Esophagus (tissue), 2 donors: Measurements from ENCODE around the gene CAMSAP2. TPM values are rescaled to one million over a fixed set of nuclear protein-coding genes. Genes with fewer than 3 reads are reported as not detected.

ENCODE experiments used
- H3K27ac ChIP-seq, 2 donors: one replicate each; pipeline ENCODE4 v1.5.1; 2013; ENCODE audit warnings: low read depth in 2 of 2, mild to moderate bottlenecking in 2 of 2, inconsistent platforms in 1 of 2, low read length in 1 of 2, moderate library complexity in 1 of 2
- H3K27me3 ChIP-seq, 2 donors: one replicate each; pipeline ENCODE4 v1.6.1; 2013; ENCODE audit warnings: low read length in 2 of 2, control low read depth in 1 of 2, mild to moderate bottlenecking in 1 of 2; ENCODE audit not compliant: insufficient read depth in 2 of 2, control insufficient read depth in 1 of 2
- H3K36me3 ChIP-seq, 2 donors: one replicate each; pipeline ENCODE4 v1.6.1; 2013; ENCODE audit warnings: low read length in 1 of 2; ENCODE audit not compliant: control insufficient read depth in 2 of 2, insufficient read depth in 2 of 2
- H3K4me1 ChIP-seq, 2 donors: one replicate each; pipeline ENCODE4 v1.6.1; 2013; ENCODE audit warnings: low read length in 1 of 2; ENCODE audit not compliant: control insufficient read depth in 2 of 2, insufficient read depth in 2 of 2
- H3K4me3 ChIP-seq, 2 donors: one replicate each; pipeline ENCODE4 v1.5.1; 2013; ENCODE audit warnings: low read length in 2 of 2, mild to moderate bottlenecking in 2 of 2, low read depth in 1 of 2, moderate library complexity in 1 of 2
- H3K9me3 ChIP-seq, 2 donors: one replicate each; pipeline ENCODE4 v1.6.1; 2013; ENCODE audit warnings: mild to moderate bottlenecking in 2 of 2, low read depth in 1 of 2, low read length in 1 of 2, moderate library complexity in 1 of 2; ENCODE audit not compliant: control insufficient read depth in 2 of 2, insufficient read depth in 1 of 2
- WGBS, 2 donors: extraction: QIAGEN DNeasy Blood & Tissue Kit; methylation state at CpG; one replicate each; pipeline ENCODE4 v1.1.7; 2013; 5-methylcytosine and 5-hydroxymethylcytosine counted together
- polyA plus RNA-seq, 2 donors: library from polyadenylated mRNA; stranded (reverse); fragments of 200-250 nt; gene quantifications; one replicate each; pipeline ENCODE4 v1.2.3, GENCODE V29; 2013
- donor health status: healthy with polysubstance abuse.
- donor health status: Bipolar disorder and iron deficiency.

Gene CAMSAP2
- polyA plus RNA-seq, 2 donors = 5.4 to 7.2 TPM

GRCh38 chr1:200892546-200892945 is 153.9 kb downstream of the CAMSAP2 start:
- no peaks in the 10 kb centered on the region for H3K27me3 ChIP-seq
- no peaks in the 10 kb centered on the region for H3K9me3 ChIP-seq
- no peak overlapping the region for H3K4me3 ChIP-seq
- H3K4me1 ChIP-seq = peaks cover 10 to 11% of the 10 kb centered on the region in 2 donors
- no peaks in the 10 kb centered on the region for H3K36me3 ChIP-seq
- no peak overlapping the region for H3K27ac ChIP-seq
- 69 to 74% methylated on average over 4 of the region's 4 CpGs for WGBS, 2 donors

DNA sequence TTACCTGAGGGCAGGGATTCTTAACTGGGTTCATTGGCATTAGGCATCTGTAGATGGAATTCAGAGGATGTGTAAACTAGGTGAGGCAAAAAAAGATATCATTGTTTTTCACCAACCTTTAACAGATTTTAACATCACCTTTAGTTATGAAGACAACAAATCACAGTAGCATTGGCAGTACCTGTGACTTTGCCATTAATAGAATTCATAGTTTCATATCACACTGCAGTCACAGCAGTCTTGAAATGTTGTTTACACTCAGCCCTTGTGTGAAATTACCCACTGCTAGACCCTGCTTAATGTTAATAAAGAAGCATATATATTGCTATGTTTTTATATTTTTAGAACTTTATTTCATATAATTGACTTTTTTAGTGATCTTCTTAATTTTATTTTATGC is 154.3 kb downstream of the CAMSAP2 start:
- no peak overlapping the region for H3K4me3 ChIP-seq
- H3K9me3 ChIP-seq = no peaks in the 10 kb centered on the region
- no peak overlapping the region for H3K27ac ChIP-seq
- H3K27me3 ChIP-seq = no peaks in the 10 kb centered on the region
- peaks cover 11% of the 10 kb centered on the region in 2 donors for H3K4me1 ChIP-seq
- H3K36me3 ChIP-seq = no peaks in the 10 kb centered on the region

- peaks cover 12 to 14% of the 10 kb centered on the region in 2 donors for H3K4me1 ChIP-seq
- H3K9me3 ChIP-seq = no peaks in the 10 kb centered on the region
- no peaks in the 10 kb centered on the region for H3K27me3 ChIP-seq
- H3K36me3 ChIP-seq = peaks cover 0 to 4% of the 10 kb centered on the region in 2 donors
- peak overlapping the region in 1 of 2 donors; percentile 5 for H3K27ac ChIP-seq
- H3K4me3 ChIP-seq = no peak overlapping the region
- WGBS, 2 donors = 55 to 58% methylated on average over 6 of the region's 6 CpGs
Observed at GRCh38 chr1:200893411-200893901, 154.8 kb downstream of the CAMSAP2 start.

GRCh38 chr1:200894712-200895442 is 156.2 kb downstream of the CAMSAP2 start, which contains the start of gene INAVA:
TSS of gene INAVA (plus strand) at chr1:200894900. CDS start at chr1:200898401, 3,501 bp downstream.
- WGBS, 2 donors = 58 to 64% methylated on average over 15 of the region's 15 CpGs
- no peaks in the 10 kb centered on the region for H3K27me3 ChIP-seq
- H3K9me3 ChIP-seq = no peaks in the 10 kb centered on the region
- peaks cover 3 to 14% of the 10 kb centered on the region in 2 donors for H3K36me3 ChIP-seq
- H3K4me3 ChIP-seq = peak within 1 kb of the TSS; percentile 67 to 85
- peak within 1 kb of the TSS; percentile 91 to 94 for H3K27ac ChIP-seq
- H3K4me1 ChIP-seq = peaks cover 18 to 25% of the 10 kb centered on the region in 2 donors

DNA sequence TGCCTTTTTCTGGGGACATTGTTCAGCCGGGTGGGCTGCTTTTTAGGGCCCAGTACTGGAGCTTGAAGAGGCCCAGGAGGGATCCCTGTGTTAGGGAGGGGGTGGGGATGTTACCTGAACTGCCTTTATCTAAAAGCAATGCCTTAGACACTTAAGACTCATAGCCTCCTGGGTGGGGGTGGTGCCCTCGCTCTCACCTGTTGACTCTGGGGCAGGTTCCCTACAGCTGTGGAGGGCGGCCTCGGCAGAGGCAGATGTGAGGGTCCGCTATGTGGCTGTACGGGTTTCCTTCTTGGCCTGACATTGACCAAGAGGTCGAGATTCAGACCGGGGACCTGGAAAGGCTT is 156.7 kb downstream of the CAMSAP2 start:
- peaks cover 18 to 30% of the 10 kb centered on the region in 2 donors for H3K4me1 ChIP-seq
- peak overlapping the region; percentile 91 to 94 for H3K27ac ChIP-seq
- H3K27me3 ChIP-seq = no peaks in the 10 kb centered on the region
- peak overlapping the region; percentile 67 to 85 for H3K4me3 ChIP-seq
- no peaks in the 10 kb centered on the region for H3K9me3 ChIP-seq
- peaks cover 3 to 19% of the 10 kb centered on the region in 2 donors for H3K36me3 ChIP-seq
- WGBS, 2 donors = 49 to 53% methylated on average over 8 of the region's 8 CpGs

DNA sequence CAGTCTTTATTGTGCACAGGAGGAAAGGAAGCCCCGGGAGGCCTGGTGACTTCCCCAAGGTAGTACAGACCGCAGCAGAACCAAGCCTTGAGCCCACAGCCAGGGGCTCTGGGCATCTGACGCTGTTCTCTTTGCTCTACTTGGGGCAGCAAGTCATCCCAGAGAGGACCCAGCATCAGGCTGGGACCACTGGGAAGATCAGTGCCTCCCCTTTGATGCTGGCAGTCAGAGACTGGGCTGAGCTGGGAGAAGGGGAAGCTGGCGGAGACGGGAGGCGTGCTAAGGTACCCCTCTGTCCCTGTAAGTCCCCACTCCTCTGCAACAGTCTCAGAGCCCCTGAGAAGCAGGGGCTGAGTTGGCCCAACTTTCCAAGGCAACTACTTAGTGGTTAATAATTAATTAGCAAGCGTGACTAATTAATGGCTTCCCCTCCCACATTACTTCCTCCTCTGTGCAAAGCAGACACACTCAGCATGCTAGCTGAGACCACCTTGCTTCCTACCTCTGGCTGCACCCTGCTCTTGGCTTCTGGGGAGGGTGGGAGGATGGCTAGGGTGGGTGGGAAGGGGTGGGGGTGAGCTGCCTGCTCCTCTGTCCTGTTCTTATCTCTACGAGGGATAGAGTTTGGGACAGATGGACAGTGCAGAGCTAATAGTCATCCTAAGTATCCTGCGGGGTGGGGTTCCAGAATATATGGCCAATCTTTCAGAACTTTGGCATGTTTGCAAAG is 157.3 kb downstream of the CAMSAP2 start:
- WGBS, 2 donors = 46 to 53% methylated on average over 9 of the region's 9 CpGs
- peaks cover 3 to 25% of the 10 kb centered on the region in 2 donors for H3K36me3 ChIP-seq
- peak overlapping the region; percentile 91 to 94 for H3K27ac ChIP-seq
- peaks cover 18 to 30% of the 10 kb centered on the region in 2 donors for H3K4me1 ChIP-seq
- no peaks in the 10 kb centered on the region for H3K9me3 ChIP-seq
- H3K4me3 ChIP-seq = peak overlapping the region; percentile 67 to 85
- no peaks in the 10 kb centered on the region for H3K27me3 ChIP-seq

DNA sequence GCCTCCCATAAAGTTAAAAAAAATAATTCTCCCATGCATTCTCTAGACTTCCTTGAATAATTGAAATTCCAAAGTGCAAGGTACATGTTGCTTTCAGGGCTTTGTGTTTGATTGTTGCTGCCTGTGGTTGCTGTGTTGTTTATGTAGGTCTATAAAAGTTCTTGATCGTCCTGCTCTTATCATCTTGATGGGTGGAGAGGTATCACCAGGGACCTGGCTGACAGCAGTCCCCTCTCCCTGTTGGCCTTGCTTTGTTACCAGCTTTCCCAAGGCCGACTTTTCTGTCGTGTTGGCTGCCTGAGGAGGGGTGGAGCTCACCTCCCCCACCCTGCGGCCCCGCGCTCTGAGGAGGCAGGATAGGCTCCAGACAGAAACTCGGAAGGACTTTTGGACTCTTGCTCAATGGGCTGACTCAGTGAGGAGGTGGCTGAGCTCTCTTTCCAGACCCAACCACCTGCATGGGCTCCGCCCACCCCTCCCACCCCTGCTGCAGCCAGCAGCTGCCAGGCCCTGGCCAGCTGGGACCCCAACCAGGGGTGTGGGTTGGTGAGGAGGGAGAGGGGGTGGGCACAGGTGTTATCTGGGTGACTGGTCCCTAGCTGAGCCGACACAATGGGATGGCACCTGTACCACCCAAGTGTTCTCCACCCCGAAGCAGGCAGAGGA is 158.0 kb downstream of the CAMSAP2 start:
- peaks cover 15 to 35% of the 10 kb centered on the region in 2 donors for H3K4me1 ChIP-seq
- peak overlapping the region; percentile 67 to 85 for H3K4me3 ChIP-seq
- 41 to 46% methylated on average over 10 of the region's 10 CpGs for whole genome bisulfite sequencing, 2 donors

DNA sequence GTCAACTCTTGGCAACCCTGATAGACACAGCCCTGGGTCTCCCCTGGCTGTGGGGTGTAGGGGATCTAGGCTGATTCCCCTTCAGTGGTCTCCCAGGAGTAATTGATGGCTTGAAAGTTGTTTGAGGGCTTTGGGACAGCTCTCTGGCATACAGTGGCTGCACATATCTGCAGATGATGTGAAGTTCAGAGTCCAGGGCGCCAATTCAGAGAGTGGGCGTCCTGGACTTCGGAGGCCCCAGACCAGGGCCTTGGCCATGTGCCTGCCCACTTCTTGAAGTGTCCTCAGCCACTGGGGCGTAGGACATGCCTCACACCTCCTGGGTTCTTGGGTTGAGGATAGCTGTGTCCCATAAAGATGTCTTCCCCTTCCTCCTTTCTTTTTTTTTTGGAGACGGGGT is 158.6 kb downstream of the CAMSAP2 start:
- Histone ChIP-seq H3K27ac (peak overlapping the region in 1 of 2 donors; percentile 83), H3K4me3 (peak overlapping the region; percentile 47 to 85)

More for the DNA sequence above, 158.0 kb downstream of the CAMSAP2 start:
- Histone ChIP-seq H3K9me3 (no peaks in the 10 kb centered on the region), H3K36me3 (peaks cover 3 to 30% of the 10 kb centered on the region in 2 donors), H3K27me3 (no peaks in the 10 kb centered on the region), H3K27ac (peak overlapping the region; percentile 83 to 91)

DNA sequence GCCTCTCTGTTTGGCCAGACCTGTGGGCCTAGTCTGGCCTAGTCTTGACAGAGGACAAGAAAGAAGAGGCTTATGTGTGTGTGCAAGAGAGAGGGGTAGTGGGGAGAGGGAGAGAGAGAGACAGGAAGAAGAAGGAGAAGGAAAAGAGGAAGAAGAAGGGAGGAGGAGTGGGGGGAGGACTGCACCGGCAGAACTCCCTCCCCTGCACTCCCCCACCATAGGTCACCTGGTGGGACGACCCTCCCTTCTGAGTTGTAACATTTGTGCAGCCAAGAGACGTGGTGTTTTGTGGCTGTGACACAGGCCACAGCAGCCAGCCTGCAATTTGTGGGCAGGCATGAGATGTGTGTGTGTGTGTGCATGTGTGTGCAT is 160.3 kb downstream of the CAMSAP2 start:
- H3K4me1 ChIP-seq = peaks cover 14 to 33% of the 10 kb centered on the region in 2 donors
- no peak overlapping the region for H3K4me3 ChIP-seq
- no peaks in the 10 kb centered on the region for H3K27me3 ChIP-seq
- H3K36me3 ChIP-seq = peaks cover 3 to 34% of the 10 kb centered on the region in 2 donors
- no peak overlapping the region for H3K27ac ChIP-seq
- WGBS, 2 donors = 41 to 50% methylated on average over 3 of the region's 3 CpGs
- H3K9me3 ChIP-seq = no peaks in the 10 kb centered on the region

More for the DNA sequence above, 158.6 kb downstream of the CAMSAP2 start:
- WGBS, 2 donors = 71 to 84% methylated on average over 5 of the region's 5 CpGs
- Histone ChIP-seq H3K27me3 (no peaks in the 10 kb centered on the region), H3K9me3 (no peaks in the 10 kb centered on the region), H3K36me3 (peaks cover 3 to 30% of the 10 kb centered on the region in 2 donors), H3K4me1 (peaks cover 14 to 33% of the 10 kb centered on the region in 2 donors)
